ENCODE data around the gene RUNX2. TPM values are rescaled to one million over a fixed set of nuclear protein-coding genes. Genes with fewer than 3 reads are reported as not detected.

Gene RUNX2
- total and polyA plus RNA-seq, 2 of the 8 experiments (the other 6 are each of a cell fraction or from before 2014, with no cell fraction given): 0.26 to 1.2 TPM

DNA sequence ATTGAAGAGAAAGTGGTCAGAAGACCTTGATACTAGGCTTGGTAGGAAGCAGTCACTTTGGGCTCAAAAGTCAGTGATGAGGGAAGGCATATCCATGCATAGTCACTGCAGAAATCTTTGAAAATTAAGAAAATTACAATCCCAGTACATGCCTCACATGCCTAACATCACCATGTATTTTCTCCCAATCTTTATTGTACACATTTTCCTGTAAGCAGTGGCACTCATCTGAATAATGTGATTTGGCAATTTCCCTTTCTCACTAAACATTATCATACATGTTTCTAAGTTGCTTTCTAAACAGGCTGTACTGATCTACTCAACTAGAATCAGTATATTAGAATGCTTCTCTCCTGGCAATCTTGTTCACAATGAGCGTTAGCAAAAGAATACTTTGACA, 330.3 kb downstream of the RUNX2 start (continued):
- TF ChIP-seq, protein P1, sequence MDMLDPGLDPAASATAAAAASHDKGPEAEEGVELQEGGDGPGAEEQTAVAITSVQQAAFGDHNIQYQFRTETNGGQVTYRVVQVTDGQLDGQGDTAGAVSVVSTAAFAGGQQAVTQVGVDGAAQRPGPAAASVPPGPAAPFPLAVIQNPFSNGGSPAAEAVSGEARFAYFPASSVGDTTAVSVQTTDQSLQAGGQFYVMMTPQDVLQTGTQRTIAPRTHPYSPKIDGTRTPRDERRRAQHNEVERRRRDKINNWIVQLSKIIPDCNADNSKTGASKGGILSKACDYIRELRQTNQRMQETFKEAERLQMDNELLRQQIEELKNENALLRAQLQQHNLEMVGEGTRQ (IDR thresholded peaks at IDR 0.05; ENCODE audit: low read length): no peak
- no peak for TF ChIP-seq TAF1 (IDR thresholded peaks at IDR 0.05; ENCODE audit: low read depth, low read length)

All from H1 (cell line).